Natural killer cell (primary cell): Measurements from ENCODE around the gene IFT81. TPM values are rescaled to one million over a fixed set of nuclear protein-coding genes. Genes with fewer than 3 reads are reported as not detected.

ENCODE experiments used
- ATAC-seq, 3 donors: fragments of 150-1000 bp in 2 of 3; fragments of 200-7000 bp in 1 of 3; cut with Tn5 transposase; 1 replicate in 1 of 3; 2 replicates in 2 of 3; pipeline ENCODE4 v1.10.0; 2021; ENCODE audit warnings: mild to moderate bottlenecking in 2 of 3, moderate library complexity in 2 of 3
- DNase-seq, 2 donors: peaks; one replicate each; pipeline versions ENCODE4 v3.0.0 to v3.0.0-alpha.2; 2013 to 2021; ENCODE audit warnings: mixed read lengths in 1 of 2
- H3K27ac ChIP-seq: one replicate; pipeline ENCODE4 v1.5.1; 2013; ENCODE audit warnings: mild to moderate bottlenecking, low read length
- H3K27me3 ChIP-seq: one replicate; pipeline ENCODE4 v1.6.1; 2013; ENCODE audit warnings: low read length; ENCODE audit not compliant: control insufficient read depth, insufficient read depth
- H3K36me3 ChIP-seq: one replicate; pipeline ENCODE4 v1.6.1; 2013; ENCODE audit warnings: low read length; ENCODE audit not compliant: control insufficient read depth, insufficient read depth
- H3K4me1 ChIP-seq: one replicate; pipeline ENCODE4 v1.6.1; 2013; ENCODE audit warnings: low read length; ENCODE audit not compliant: control insufficient read depth, insufficient read depth
- H3K4me3 ChIP-seq: one replicate; pipeline ENCODE4 v1.5.1; 2013; ENCODE audit warnings: low read length
- H3K9me3 ChIP-seq: one replicate; pipeline ENCODE4 v1.6.1; 2013; ENCODE audit warnings: low read length; ENCODE audit not compliant: control insufficient read depth, insufficient read depth
- H3K27ac Mint-ChIP-seq, 2 donors: one replicate each; pipeline ENCODE4 v1.8.0; 2022; ENCODE audit warnings: mild to moderate bottlenecking in 2 of 2, mixed read lengths in 2 of 2, moderate library complexity in 1 of 2
- H3K27me3 Mint-ChIP-seq, 2 donors: one replicate each; pipeline ENCODE4 v1.8.0; 2022; ENCODE audit warnings: low read depth in 2 of 2, mixed read lengths in 2 of 2
- H3K36me3 Mint-ChIP-seq: one replicate; pipeline ENCODE4 v1.8.0; 2022; ENCODE audit warnings: mixed read lengths
- H3K4me1 Mint-ChIP-seq, 2 donors: one replicate each; pipeline ENCODE4 v1.8.0; 2022; ENCODE audit warnings: mixed read lengths in 2 of 2
- H3K4me3 Mint-ChIP-seq: one replicate; pipeline ENCODE4 v1.8.0; 2022; ENCODE audit warnings: mild to moderate bottlenecking, moderate library complexity, mixed read lengths
- H3K9me3 Mint-ChIP-seq, 2 donors: one replicate each; pipeline ENCODE4 v1.8.0; 2022; ENCODE audit warnings: mixed read lengths in 2 of 2
- WGBS: methylation state at CpG from one replicate; pipeline ENCODE4 v1.1.7; 2013; ENCODE audit warnings: missing lambda C conversion rate; ENCODE audit not compliant: insufficient coverage; 5-methylcytosine and 5-hydroxymethylcytosine counted together
- intact Hi-C: fragments of 100-400 bp; cut with micrococcal nuclease; formaldehyde crosslinking; loops from one replicate; pipeline ENCODE4 v1.14.2; 2022
- total RNA-seq, 4 donors: library from RNA; stranded (reverse); fragments of 120-200 nt in 1 of 4; gene quantifications; one replicate each; pipeline versions ENCODE4 v1.2.3 to v1.2.4, GENCODE V29; 2013 to 2022
- TF ChIP-seq, protein P1 (sequence below): fragments of 200-600 bp; IDR thresholded peaks from one replicate; pipeline ENCODE4 v1.8.0; 2022; ENCODE audit warnings: antibody characterized with exemption

Gene IFT81
- total RNA-seq, 3 donors from 2014 or later (not counting 1 experiment from before 2014, with no cell fraction given) = 0.61 to 1.4 (median 0.80) TPM

DNA sequence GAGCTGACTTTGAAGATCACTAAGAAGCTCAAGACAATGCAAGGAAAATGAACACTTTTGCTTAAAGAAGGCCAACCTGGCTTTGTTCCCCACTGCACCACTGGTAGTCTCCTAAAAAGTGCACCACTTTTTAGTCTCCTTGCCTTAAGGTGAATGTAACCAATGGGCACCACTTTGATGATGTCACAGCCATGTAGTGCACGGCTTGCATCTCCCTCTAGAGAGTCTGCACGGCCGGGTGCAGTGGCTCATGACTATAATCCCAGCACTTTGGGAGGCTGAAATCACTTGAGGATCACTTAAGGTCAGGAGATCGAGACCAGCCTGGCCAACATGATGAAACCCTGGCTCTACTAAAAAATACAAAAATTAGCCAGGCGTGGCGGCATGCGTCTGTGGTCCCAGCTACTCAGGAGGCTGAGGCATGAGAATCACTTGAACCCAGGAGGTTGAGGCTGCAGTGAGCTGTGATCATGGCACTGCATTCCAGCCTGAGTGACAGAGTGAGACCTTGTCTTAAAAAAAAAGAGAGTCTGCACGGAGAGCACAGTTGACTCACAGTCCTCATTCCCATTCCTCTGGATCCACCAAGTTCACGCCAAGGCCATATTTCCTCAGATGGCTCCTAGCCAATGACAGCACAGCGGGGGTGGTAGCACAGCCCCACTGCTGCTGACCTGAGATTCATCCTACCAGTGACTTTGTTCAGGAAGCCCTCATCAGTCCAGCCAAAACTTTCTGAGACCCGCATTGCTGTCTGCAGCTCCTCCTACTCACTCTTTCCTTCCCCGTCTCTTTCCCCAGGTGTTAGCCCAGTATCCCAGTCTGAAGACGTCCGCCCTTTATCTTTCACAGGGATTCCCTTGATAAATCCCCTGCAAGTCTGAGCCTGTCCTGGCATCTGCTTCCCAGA, 16.5 kb upstream of the IFT81 start:
- no peaks in the 10 kb centered on the region for H3K4me1 Mint-ChIP-seq
- H3K36me3 Mint-ChIP-seq = no peaks in the 10 kb centered on the region
- H3K27me3 Mint-ChIP-seq = peaks cover 5 to 7% of the 10 kb centered on the region in 2 donors
- WGBS = 92% methylated on average over 14 of the region's 14 CpGs
- ATAC-seq (no peak), DNase-seq (no peak)
- no peak overlapping the region for H3K27ac Mint-ChIP-seq
- H3K27ac ChIP-seq = no peak overlapping the region
- H3K27me3 ChIP-seq = no peaks in the 10 kb centered on the region
- intact Hi-C loops = no loop called here
- no peaks in the 10 kb centered on the region for H3K9me3 ChIP-seq
- H3K36me3 ChIP-seq = no peaks in the 10 kb centered on the region
- no peak overlapping the region for H3K4me3 ChIP-seq
- no peaks in the 10 kb centered on the region for H3K4me1 ChIP-seq
- H3K4me3 Mint-ChIP-seq = no peak overlapping the region
- H3K9me3 Mint-ChIP-seq = no peaks in the 10 kb centered on the region
- TF ChIP-seq, protein P1, sequence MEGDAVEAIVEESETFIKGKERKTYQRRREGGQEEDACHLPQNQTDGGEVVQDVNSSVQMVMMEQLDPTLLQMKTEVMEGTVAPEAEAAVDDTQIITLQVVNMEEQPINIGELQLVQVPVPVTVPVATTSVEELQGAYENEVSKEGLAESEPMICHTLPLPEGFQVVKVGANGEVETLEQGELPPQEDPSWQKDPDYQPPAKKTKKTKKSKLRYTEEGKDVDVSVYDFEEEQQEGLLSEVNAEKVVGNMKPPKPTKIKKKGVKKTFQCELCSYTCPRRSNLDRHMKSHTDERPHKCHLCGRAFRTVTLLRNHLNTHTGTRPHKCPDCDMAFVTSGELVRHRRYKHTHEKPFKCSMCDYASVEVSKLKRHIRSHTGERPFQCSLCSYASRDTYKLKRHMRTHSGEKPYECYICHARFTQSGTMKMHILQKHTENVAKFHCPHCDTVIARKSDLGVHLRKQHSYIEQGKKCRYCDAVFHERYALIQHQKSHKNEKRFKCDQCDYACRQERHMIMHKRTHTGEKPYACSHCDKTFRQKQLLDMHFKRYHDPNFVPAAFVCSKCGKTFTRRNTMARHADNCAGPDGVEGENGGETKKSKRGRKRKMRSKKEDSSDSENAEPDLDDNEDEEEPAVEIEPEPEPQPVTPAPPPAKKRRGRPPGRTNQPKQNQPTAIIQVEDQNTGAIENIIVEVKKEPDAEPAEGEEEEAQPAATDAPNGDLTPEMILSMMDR = no peak

DNA sequence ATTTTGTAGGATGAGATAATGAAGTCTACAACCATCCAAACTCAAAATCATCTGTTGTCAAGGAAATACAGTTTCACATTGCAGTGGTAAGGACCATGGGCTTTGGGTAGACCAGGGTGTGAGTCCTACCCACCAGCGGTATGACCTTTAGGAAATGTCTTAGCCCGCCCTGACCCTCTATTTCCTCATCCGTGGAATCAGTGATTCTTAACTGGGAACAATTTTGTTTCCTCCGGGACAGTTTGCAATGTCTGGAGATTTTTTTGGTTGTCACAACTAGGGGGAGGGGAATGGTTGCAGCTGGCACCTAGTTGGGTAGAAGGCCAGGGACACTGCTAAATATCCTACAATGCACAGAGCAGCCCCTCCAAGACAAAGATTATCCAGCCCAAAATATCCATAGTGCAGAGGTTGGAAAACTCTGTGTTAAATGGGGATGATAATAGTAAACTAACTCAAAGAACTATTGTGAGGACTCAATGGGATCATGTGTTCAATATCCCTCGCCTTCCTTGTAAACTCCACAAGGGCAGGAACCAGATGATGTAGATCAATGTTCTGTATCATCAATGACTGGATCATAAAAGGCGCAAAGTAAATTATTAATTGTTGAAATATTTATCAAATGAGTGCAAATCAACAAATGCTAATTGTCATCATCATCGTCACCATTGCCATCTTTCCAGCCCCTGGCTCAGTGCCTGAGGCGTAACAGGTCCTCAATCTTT, 15.7 kb upstream of the IFT81 start:
- Histone ChIP-seq H3K9me3 (no peaks in the 10 kb centered on the region), H3K27me3 (no peaks in the 10 kb centered on the region), H3K27ac (no peak overlapping the region), H3K4me1 (no peaks in the 10 kb centered on the region), H3K4me3 (no peak overlapping the region), H3K36me3 (no peaks in the 10 kb centered on the region)
- Mint-ChIP-seq H3K9me3 (no peaks in the 10 kb centered on the region), H3K36me3 (no peaks in the 10 kb centered on the region), H3K4me3 (no peak overlapping the region), H3K4me1 (no peaks in the 10 kb centered on the region), H3K27ac (no peak overlapping the region), H3K27me3 (peaks cover 5 to 7% of the 10 kb centered on the region in 2 donors)
- intact Hi-C loops = no loop called here
- WGBS = 88% methylated on average over 8 of the region's 8 CpGs
- ATAC-seq (no peak), DNase-seq (no peak)
- TF ChIP-seq, protein P1 = no peak

GRCh38 chr12:110109037-110109836, 14.9 kb upstream of the IFT81 start:
- no peak overlapping the region for H3K27ac ChIP-seq
- H3K9me3 ChIP-seq = no peaks in the 10 kb centered on the region
- DNase-seq = no peak
- Mint-ChIP-seq H3K4me1 (no peaks in the 10 kb centered on the region), H3K27ac (no peak overlapping the region), H3K27me3 (peaks cover 5 to 7% of the 10 kb centered on the region in 2 donors), H3K9me3 (no peaks in the 10 kb centered on the region), H3K36me3 (no peaks in the 10 kb centered on the region), H3K4me3 (no peak overlapping the region)
- H3K36me3 ChIP-seq = no peaks in the 10 kb centered on the region
- no peaks in the 10 kb centered on the region for H3K4me1 ChIP-seq
- TF ChIP-seq, protein P1 = no peak
- WGBS = 86% methylated on average over 11 of the region's 13 CpGs
- no peak overlapping the region for H3K4me3 ChIP-seq
- H3K27me3 ChIP-seq = no peaks in the 10 kb centered on the region
- no peak for ATAC-seq
- intact Hi-C loops = no loop called here
